Limb (tissue), 2 donors: Measurements from ENCODE around the gene TIGAR.

Experiments
- DNase-seq, 2 donors: peaks; one replicate each; pipeline ENCODE4 v3.0.0-alpha.2; 2016; ENCODE audit errors: extremely low spot score in 2 of 2

TIGAR gene

DNA sequence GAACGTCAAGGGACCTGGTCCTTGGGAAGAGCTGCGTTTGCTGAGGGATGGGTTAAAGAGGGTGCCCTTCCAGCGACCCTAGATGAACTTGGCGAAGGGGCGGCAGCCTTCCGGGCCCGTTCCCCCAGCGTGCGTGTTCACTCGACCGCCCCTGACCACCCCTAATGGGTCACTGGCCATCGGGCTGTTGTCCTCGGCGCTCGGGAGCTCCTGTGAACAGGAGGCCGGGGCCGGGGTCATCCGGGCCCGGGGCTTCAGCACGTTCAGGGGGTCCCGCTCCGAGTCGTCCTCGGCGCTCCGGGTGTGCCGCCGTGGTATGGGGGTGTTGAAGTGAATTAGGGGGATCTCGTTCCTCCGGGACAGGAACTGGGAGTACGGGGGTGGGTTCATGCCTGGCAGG, 49.3 kb downstream of the TIGAR start:
- DNase-seq: no peak

GRCh38 chr12:4372653-4373052, 51.6 kb downstream of the TIGAR start:
- no peak for DNase-seq

DNA sequence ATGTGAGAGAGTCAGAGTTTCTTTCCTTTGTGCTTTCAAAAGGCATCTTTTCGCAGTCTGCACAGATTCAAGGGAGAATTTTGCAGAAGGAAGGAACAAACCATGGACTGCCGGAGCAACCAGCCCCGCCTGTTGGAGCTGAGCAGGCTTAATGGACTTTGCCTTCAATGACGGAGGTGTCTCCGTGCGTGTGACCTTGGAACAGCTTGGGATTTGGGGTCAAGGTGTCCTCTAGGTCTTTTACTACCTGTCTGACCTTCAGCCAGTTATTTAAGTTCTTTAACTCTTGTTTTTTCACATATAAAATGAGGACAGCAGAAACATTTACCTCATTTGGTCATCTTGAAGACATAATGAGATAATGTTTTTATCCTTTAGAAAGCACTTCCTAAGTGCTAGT, 54.4 kb downstream of the TIGAR start:
- DNase-seq: no peak

- DNase-seq: no peak
Measured at GRCh38 chr12:4378772-4379171, 57.8 kb downstream of the TIGAR start.

GRCh38 chr12:4379405-4379804, 58.4 kb downstream of the TIGAR start, which contains the start of gene FGF23:
Gene FGF23 (minus strand): TSS chr12:4379712. CDS start chr12:4379582, 130 bp downstream.
- DNase-seq: peak; percentile 12 to 47

- DNase-seq: no peak
Measured at GRCh38 chr12:4380332-4380731, 59.3 kb downstream of the TIGAR start.

- DNase-seq: no peak
Measured at GRCh38 chr12:4383304-4383865, 62.4 kb downstream of the TIGAR start.

DNA sequence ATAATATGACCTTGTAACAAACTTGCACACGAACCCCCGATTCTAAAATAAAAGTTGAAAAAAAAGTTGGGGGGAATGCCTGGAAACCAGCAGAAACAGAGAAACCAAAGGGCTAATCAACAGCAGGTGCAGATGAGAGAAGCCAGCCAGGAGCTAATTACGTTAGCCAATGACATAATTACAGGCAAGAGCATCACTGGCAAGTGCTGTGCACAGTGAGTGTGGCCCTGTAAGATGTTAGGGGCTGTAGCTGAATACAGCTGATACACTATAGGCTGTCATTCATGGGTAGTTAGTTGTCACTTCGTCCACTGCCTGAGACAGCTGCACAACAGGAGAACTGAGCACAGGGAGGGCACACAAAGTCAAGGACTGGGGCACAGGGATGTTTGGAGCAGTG, 65.8 kb downstream of the TIGAR start:
- DNase-seq: no peak

GRCh38 chr12:4387607-4388006, 66.6 kb downstream of the TIGAR start:
- DNase-seq: no peak

DNA sequence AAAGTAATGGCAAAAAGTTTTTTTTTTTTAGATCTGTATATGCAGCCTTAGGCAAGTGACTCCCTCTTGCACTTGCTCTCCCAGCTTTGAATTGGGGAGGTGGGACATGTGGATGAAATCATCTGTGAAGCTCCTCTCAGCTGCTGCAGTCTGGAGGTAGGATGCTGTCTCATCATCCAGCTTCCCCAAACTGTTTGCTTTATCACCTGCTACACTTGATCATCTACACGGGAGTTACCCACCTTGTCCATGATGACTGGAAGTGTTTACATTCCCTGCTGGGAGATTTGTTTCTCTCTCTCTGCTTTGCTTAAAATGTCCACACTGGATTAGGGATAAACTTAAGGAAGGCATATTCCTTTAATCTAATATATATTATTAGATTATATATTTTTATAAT, 67.0 kb downstream of the TIGAR start:
- no peak for DNase-seq

DNA sequence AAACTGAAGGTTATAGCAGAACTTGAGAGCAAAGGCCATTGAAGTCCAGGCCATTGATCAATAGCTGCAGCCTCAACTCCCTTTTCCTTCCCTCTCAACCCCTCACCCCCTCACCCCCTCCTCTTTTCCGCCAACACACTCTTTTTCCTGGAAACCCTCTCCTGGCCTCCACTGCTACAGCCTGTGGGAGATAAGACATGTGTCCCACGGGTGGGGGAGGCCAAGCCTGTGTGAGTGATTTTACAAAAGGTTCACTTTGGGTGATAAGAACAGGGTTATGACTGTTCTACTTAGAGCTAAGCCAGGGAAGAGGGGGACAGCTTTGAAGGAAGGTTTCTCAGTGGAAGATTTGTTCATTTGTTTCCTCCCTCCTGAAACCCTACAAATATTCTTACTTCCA, 67.6 kb downstream of the TIGAR start:
- no peak for DNase-seq

- DNase-seq: no peak
Measured at GRCh38 chr12:4392223-4392742, 71.3 kb downstream of the TIGAR start.

GRCh38 chr12:4393211-4393610, 72.2 kb downstream of the TIGAR start:
- no peak for DNase-seq

DNA sequence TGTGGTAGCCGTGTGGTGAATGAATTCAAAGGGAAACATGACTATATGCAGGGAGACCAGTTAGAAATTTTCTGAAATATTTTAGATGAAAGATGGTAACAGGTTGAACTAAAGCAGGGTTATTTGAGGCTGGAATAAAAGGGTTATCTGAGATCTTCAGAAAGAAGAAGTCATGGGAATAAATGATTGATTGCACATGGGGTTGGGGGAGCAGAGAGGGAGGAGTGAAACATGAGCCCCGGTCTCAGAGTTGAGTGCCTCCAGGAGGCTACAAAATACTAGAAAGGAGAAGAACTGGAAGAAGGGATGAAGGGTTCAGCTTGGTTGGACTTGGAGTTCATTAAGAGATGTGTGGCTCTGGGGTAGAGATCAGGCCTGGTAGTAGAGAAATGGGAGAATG, 74.8 kb downstream of the TIGAR start:
- no peak for DNase-seq

DNA sequence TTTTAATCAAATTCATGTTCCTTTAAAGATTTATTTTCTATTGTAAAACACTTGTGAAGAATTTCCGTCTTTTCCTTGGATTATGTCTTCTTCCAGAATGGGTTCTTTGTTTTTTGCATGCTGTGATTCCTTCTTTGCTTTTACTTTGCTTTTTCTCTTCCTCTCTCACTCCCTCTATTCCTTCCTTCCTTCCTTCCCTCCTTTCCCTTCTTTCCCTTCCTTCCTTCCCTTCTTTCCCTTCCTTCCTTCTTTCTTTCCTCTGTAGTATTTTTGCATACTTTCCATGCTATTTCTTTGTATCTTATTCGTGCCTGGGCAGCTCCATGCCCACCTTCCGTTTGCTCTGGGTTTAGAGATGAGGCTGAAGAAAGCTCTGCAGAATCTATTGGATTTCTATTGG, 80.1 kb downstream of the TIGAR start:
- DNase-seq: no peak

DNA sequence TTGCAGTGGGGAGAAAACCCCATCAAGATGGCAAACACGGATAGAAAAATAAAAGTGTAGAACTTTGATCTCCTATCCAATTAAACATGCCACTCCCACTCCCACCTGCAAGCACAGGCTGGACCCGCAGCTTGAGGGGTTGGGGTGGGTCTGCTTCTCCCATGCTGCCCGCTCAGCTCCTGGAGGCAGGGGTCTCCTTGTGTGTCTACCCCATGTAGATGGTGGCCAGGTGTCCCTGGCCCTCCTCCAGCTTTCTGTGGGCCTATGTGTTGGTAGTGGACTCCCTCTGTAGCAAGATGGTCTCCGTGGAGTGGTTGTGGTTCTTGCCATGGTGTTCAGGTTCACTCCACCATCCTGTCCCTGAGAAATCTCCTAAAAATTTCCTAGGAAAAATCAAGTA, 82.0 kb downstream of the TIGAR start:
- no peak for DNase-seq
